ENCODE measurements around the gene TMEM185B. TPM values are rescaled to one million over a fixed set of nuclear protein-coding genes. Genes with fewer than 3 reads are reported as not detected.

The TMEM185B gene
- polyA plus RNA-seq, 4 donors = 2.0 to 28.3 (median 6.9) TPM

Other genes starting within 250 kb of the TMEM185B start
- 10 to 100 TPM; 10.6 to 34.6 (median 12.6) TPM for gene EPB41L5, start 210.3 kb downstream of the TMEM185B start, polyA plus RNA-seq
- 100 to 1,000 TPM in 1 of 4 donors, 10 to 100 TPM in 3; 61.8 to 141 (median 75.3) TPM for gene RALB, start 29.5 kb upstream of the TMEM185B start, polyA plus RNA-seq
- gene INHBB, start 122.7 kb upstream of the TMEM185B start, polyA plus RNA-seq = 1 to 10 TPM in 1 of 4 donors, under 1 TPM in 2, not detected in 1; 0.07 to 3.2 (median 0.27) TPM

Measured in small intestine (tissue), 4 donors.